AG04449 (cell line): ENCODE measurements around the gene AGAP1.

Experiments used
- CTCF ChIA-PET: fragments of 350-600 bp; formaldehyde crosslinking; extraction: SDS; loops from one replicate; lab custom pipeline; 2021; ENCODE audit warnings: antibody characterized with exemption; lab: Yijun Ruan, JAX
- POLR2A ChIA-PET: fragments of 400-600, 350-600 bp; formaldehyde crosslinking; extraction: SDS; loops from one replicate; lab custom pipeline; 2020; ENCODE audit warnings: antibody characterized with exemption, inconsistent platforms; lab: Yijun Ruan, JAX
- DNase-seq: peaks from one replicate; pipeline ENCODE4 v3.0.0-alpha.2; 2010; ENCODE audit warnings: low read depth, low spot score
- H3K4me3 ChIP-seq: 2 replicates; pipeline ENCODE4 v1.5.1; 2011; ENCODE audit warnings: low read depth, mild to moderate bottlenecking, control low read depth, low read length
- CTCF ChIP-seq: IDR thresholded peaks from one replicate; pipeline ENCODE4 v1.5.1; 2011; ENCODE audit warnings: mild to moderate bottlenecking, moderate library complexity, low read length, control low read depth, inconsistent platforms; ENCODE audit not compliant: insufficient read depth; ENCODE audit errors: missing control alignments

Gene AGAP1

GRCh38 chr2:235852526-235852920 lies 358.7 kb downstream of the AGAP1 start:
- POLR2A ChIA-PET, result no interaction called here
- no peak for DNase-seq
- H3K4me3 ChIP-seq, result no peak overlapping the region
- CTCF ChIA-PET, result no interaction called here
- no peak for TF ChIP-seq CTCF

- POLR2A ChIA-PET, result no interaction called here
- CTCF ChIA-PET, result interaction anchor here (1.0 to 1.1 kb wide), 3 partner anchors 12 to 88 kb away, joined by 3 read pairs; no protein-coding TSS in a partner anchor
- TF ChIP-seq CTCF, result no peak
- H3K4me3 ChIP-seq, result no peak overlapping the region
- DNase-seq, result no peak
These were observed 360.4 kb downstream of the AGAP1 start for GRCh38 chr2:235854276-235854675.

GRCh38 chr2:235855011-235855410 lies 361.2 kb downstream of the AGAP1 start:
- no peak for TF ChIP-seq CTCF
- POLR2A ChIA-PET, result no interaction called here
- H3K4me3 ChIP-seq, result no peak overlapping the region
- CTCF ChIA-PET, result interaction anchor here (1.0 to 1.2 kb wide), 3 partner anchors 11 to 109 kb away, joined by 3 read pairs; no protein-coding TSS in a partner anchor
- no peak for DNase-seq

- ChIA-PET CTCF (no interaction called here), POLR2A (interaction anchor here (0.9 kb wide), 1 partner anchor 15 kb away, joined by 3 read pairs; no protein-coding TSS in a partner anchor)
- no peak for TF ChIP-seq CTCF
- H3K4me3 ChIP-seq, result no peak overlapping the region
- DNase-seq, result no peak
These were observed 362.5 kb downstream of the AGAP1 start for GRCh38 chr2:235856151-235856854.

GRCh38 chr2:235857598-235857997 lies 363.8 kb downstream of the AGAP1 start:
- H3K4me3 ChIP-seq, result no peak overlapping the region
- CTCF ChIA-PET, result interaction anchor here (0.9 kb wide), 1 partner anchor 78 kb away, joined by 3 read pairs; no protein-coding TSS in a partner anchor
- DNase-seq, result peak; percentile 9
- no peak for TF ChIP-seq CTCF
- POLR2A ChIA-PET, result no interaction called here

- H3K4me3 ChIP-seq, result no peak overlapping the region
- POLR2A ChIA-PET, result no interaction called here
- no peak for TF ChIP-seq CTCF
- DNase-seq, result no peak
- CTCF ChIA-PET, result interaction anchor here (1.5 kb wide), 1 partner anchor 322 kb away, joined by 6 read pairs; no protein-coding TSS in a partner anchor
These were observed 365.0 kb downstream of the AGAP1 start for GRCh38 chr2:235858881-235859280.
